ENCODE results near the gene IL12B.
"Not testable (repeated sequence)": the region's sequence is repeated elsewhere in the genome, so short reads cannot be mapped to it uniquely, and the experiment has no call there.

Gene IL12B

DNA sequence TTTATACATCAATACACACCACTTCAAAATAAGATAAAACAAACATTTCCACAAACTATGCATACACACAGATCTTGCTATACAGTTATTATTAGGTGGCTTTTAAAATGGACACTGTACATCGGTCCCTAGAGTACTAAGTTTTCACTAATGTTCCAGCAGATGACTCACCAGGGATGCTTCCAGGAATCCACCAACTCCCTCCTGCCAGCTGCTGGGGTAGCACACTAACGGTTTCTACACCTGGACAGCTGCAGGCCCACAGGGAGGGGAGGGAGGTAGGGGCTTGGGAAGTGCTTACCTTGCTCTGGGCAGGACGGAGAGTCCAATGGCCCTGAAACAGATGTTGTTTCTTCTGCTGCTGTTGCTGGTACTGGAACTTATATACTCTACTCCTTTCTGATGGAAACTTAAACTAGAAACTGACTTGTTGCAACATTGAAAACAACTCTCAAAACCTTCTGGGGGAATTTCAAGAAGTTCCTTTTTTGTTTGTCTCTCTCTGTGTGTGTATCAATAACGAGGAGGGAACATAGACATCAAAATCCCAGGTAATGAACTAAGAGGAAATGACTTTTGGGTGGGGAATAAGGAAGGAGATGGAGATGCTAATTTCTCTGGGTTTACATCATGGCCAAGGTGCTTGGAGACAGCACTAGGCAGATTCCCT is at the start of gene IL12B:
Gene IL12B, minus strand, starts transcription at position 357 of the 670 bp plus-strand sequence. CDS start 3,705 bp downstream, outside the sequence.
- no peak for DNase-seq

DNA sequence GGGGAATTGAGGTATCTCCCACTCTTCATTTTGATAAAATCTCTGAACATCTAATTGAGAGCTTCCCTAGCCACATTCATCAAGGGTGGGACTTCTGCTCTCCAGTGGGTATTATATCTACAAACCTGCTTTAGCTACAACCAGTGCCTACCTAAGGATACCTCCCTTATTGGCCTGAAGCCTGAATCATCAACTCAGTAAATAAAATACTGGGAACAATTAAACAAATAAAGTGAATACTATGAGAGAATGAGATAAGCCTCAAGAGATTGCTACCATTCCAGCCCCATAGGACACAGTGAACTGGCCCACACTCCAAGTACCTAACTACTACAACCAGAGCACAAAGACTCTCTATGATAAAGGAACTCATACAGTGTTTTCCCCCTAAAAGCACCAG is 47.4 kb upstream of the IL12B start:
- DNase-seq: no peak

DNA sequence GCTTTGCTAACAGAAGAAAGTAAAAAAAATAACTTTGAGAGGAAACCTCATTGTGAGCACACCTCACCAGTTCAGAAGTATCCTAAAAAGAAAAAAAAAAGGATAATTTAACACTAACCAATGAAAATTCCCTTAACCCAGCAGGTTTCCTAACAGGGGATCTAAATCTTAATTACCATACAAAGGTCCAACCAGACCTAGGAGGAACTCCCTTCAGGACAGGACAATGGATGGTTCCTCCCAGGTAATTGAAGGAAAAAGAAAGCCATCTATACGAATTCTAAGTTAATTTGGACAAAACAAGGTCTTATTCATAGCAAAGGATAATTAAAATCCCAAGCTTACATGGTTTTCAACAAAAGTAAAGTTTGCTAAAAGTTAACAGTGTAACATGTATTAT is 37.6 kb upstream of the IL12B start:
- not testable (repeated sequence) for DNase-seq

DNA sequence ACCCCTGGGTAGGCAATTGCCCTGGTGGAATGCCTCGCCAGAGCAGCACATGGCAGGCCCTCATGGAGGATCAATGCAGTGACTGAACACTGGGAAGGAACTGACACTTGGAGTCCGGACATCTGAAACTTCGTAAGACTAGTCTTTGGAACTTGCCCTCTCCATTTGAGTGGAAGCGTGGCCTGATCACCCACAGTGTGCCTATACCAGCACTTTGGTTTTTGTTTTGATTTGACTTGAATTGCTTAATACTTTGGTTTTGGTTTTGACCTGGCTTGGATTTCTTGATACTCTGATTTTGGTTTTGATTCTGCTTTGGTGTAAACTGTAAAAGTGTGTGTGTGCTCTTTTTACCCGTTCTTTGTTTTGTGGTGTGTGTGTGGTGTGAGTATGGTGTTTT is 36.5 kb upstream of the IL12B start:
- DNase-seq: not testable (repeated sequence)

DNA sequence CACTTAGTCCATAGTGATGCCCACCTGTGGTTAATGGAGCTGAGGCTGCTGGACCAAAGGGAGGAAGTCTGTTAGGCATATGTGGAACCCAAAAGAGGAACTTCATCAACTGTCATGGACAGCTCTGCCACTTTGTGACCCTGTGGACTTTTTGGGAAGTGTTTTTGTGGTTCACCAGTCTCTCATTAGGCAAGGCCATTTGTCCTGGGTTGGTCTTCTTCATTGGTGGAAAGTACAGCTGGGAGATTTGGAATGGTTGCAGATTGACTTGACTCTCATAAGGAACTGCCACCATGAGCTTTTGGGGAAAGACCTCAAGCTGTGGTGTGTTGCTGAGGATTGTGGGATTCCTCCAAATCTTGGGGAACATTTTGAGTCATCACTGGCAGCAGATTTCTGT is 31.9 kb upstream of the IL12B start:
- DNase-seq: no peak

DNA sequence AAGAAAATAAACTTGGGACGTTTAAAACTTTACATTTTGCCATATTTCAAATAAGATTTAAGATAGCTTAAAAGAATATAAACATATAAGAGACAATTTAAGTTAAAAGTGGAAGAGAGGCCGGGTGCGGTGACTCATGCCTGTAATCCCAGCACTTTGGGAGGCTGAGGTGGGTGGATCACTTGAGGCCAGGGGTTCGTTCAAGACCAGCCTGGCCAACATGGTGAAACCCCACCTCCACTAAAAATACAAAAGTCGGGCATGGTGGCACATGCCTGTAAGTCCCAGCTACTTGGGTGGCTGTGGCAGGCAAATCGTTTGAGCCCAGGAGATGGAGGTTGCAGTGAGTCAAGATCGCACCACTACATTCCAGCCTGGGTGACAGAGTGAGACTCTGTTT is 29.6 kb upstream of the IL12B start:
- DNase-seq: not testable (repeated sequence)

DNA sequence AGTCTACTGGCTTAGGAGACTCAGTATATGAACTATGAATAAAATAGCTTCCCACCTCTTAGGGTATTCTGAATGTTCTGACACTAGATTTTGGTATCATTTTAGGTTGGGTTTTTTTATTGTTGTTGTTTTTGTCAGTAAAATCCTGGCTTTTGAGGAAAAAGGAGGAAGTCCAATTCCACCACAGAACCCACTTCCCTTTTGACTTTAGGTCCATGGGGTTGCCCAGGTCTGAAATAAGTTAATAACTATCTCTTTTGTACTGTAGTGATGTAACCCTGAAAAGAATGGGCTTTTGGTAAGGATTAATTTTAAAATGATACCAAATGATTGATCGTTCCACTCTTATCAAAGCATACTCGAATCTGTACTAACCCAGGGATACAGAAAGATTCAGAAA is 29.1 kb upstream of the IL12B start:
- DNase-seq: no peak

DNA sequence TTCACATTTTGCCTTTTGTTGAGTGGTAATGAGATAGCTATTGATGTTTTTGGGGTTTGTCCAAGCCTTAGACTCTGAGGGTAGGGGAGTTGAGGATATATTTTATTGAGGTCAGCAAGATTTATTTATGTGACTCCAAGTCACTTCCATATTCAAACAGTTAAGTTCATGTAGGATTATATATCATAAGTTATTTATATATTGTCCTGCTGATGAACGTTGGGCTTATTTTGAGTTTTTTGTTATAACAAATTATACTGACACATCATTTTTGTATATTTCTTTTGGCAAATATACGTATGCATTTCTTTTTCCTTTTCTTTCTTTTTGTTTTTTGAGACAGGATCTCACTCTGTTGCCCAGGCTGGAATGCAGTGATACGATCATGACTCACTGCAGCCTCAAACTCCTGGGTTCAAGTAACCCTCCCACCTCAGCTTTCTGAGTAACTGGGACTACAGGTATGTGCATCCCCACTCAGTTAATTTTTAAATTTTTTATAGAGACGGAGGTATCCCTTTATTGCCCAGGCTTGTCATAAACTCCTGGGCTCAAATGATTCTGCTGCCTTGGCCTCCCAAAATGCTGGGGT is 23.5 kb upstream of the IL12B start:
- DNase-seq: no peak

DNA sequence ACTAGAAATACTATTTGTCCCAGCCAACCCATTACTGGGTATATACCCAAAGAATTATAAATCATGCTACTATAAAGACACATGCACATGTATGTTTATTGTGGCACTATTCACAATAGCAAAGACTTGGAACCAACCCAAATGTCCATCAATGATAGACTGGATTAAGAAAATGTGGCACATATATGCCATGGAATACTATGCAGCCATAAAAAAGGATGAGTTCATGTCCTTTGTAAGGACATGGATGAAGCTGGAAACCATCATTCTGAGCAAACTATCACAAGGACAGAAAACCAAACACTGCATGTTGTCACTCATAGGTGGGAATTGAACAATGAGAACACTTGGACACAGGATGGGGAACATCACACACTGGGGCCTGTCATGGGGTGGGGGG is 20.4 kb upstream of the IL12B start:
- not testable (repeated sequence) for DNase-seq

DNA sequence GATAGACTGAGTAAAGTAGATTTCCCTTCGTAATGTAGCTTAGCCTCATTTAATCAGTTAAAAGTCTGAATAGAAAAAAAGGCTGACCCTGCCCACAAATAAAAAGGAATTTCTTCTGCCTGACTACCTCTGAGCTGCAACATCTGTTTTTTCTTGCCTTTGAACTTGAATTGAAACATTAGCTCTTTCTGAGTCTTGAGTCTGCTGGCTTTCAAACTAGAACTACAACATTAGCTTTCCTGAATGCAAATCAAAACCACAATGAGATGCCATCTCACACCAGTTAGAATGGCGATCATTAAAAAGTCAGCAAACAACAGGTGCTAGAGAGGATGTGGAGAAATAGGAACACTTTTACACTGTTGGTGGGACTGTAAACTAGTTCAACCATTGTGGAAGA is 19.9 kb upstream of the IL12B start:
- DNase-seq: not testable (repeated sequence)

DNA sequence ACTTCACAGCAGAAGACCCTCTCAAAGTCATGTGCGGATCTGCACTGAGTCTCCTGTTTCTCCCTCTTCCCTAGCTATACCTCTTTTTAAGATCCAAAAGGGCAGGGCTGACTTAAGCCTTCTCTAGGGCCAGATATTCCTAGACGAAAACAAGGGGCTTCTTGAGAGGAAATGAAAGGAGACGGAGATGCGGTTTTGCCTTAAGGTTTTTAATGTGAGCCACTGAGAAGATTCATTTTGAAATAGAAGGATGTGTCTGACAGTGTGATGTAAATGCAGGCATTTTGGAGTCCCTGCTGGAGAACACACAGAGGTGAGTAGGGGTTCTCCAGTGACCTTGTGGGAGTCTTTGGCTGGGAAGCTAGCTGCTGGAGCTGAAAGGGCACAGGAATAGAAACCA is 15.6 kb upstream of the IL12B start:
- DNase-seq: no peak

DNA sequence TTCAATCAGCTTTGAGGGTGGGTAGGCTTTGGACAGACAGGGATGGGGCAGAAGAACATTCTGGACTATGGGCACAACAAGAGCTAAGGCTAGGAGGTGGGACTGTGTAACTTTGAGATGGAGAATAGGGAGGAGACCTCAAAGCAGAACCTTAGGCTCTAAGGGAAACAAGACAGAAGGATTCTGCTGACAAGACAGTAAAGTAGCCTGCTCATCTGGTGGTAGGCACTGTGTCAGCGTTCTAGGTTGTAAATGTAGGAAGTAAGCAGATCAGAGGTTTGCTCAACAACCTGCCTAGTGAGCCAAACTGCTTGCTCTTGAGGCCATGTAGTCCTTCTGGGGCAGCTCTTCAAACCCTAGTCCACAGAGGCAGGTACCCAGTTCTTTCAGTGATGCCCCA is 15.0 kb upstream of the IL12B start:
- DNase-seq: no peak

DNA sequence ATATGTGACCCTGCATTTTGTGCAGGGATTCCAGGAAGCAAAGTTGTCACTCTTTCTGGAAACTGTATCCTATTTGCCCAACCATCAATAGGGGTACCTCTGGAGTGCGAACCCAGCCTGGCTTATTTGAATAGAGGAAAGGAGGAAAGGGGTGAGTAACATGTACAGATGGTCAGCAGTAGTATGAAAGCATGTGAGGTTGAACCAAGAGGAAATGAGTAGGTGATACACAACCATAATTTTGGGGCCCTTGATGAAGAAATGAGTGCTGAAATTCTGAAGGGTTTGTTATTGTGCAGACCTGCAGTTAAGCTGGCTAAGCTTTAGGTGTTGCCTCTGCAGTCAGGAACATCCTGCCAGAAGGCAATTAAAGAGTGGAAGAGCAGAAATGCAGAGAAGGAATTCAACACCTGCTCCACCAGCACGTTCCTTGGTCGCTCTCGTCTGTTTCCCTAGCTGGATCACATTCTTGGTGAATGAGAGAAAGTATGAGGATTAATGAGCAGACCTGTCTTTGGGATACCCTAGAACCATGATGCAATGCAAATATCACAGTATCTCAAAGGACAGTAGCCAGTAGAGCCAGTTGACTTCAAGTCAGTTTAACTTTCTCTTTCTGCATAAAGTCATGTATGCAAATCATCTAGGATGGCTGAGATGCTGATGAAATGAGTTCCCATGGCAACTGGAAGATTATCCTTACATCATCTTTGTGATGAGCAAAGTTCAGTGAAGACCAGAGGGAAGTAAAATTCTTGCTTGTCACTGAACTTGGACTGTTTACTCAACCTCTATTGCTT is 13.2 kb upstream of the IL12B start:
- no peak for DNase-seq

DNA sequence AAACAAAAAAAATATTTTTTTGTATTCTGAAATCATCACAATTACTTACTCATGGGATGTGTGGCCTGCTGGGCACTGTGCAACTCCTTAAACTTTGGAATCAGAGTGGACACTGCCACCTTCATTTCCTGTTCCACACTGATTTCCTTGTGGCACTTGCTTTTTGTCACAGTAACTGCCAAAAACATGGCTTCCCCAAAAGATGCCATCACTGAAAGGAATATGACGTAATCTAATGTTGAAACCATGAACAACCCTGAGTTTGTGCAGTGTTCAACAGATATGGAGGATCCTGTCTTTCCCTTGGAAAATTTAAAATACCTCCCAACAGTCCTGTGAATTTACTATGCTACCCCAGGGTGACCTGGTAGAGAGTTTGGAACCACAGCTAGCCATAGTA is 12.6 kb upstream of the IL12B start:
- DNase-seq: no peak

DNA sequence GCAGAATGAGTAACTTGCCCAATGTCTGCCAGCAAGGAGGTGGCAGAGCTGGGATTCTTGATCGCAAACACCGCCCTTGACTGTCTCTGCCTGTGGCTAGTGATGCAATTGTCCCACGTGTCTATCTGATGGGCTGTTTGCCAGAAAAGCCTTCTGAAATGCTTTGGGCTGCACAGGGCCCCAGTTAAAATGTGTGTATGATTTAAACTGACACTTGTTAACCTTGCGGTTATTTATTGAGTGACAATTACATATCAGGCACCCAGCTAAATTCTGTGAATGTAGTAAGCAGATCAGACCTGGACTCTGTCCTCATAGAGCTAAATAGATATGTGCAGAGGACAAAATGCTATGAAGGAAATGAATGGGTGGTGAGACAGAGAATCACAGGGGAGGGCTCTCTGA is 11.6 kb upstream of the IL12B start:
- DNase-seq: peak in 1 of 2 experiments; percentile 52

DNA sequence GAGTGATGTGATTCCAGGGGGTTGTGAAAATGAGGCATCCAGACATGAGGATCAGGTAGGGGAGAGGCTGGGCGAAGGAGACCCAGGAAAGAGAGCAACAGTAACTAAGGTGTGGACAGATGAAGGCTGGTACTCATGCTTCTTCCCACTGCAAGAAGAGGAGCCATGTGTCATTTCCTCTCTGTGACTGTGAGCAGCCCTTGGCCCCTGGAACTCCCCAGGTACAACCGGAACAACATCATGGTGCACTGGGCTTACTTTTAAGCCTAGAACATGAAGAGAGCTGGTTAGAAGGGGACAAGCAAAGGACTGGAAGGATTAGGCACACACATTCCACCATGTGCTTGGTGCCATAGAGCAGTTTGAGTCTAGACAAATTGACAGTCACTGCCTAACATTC is 10.9 kb upstream of the IL12B start:
- DNase-seq: no peak

DNA sequence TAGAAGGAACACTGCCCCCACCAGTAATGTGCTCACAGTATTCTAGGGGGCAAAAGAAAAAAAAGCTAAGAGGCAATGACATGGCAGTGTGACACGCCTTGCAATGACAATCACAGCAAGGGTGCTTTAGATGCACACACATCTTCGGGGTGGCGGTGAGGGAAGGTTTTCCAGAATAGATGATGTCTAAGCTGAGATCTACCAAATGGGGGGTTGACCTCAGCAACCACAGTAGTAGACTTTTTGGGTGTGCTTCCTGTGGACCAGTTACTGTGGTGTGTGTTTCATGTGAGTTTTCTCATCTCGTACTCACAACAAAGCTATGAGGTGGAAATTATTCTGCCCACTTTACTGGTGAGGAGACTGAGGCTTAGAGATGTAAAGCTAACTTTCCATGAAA is 10.2 kb upstream of the IL12B start:
- DNase-seq: no peak

DNA sequence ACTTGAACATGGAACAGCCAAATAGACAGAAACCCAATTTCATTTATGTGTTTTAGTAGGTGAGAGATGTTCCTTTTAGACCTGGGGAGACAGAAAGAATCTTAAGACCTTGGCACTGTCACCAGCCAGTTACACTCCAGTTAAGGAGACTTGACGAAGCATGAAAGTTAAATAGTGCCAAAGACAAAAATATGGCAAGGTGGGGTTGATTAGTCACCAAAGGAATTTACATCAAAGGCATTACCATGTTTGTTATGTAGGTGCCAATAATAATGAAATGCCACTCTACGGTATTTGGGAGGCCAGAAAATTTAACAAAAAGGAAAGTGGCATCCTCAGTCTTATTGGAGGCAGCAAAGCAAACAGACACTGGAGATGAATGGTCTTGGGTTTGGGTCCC is 9.2 kb upstream of the IL12B start:
- DNase-seq: no peak

DNA sequence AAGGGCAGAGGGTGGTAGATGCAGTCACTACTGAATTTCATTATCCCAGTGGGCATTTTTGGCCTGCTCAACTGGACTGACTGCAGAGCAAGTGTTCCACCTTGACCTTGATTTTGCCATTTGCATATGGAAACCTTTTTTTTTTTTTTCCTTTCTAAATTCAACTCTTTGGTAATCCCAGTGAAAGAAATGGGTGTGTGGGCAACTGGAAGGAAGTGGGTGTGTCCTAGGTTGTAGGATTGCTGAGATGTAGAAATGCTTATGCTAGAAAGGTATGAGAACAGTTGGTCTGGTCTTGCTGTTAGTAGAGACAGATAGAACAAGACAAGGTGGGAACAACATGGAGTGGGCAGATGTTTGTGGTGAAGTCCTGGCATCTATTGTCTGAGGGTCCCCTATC is 7.8 kb upstream of the IL12B start:
- DNase-seq: no peak

DNA sequence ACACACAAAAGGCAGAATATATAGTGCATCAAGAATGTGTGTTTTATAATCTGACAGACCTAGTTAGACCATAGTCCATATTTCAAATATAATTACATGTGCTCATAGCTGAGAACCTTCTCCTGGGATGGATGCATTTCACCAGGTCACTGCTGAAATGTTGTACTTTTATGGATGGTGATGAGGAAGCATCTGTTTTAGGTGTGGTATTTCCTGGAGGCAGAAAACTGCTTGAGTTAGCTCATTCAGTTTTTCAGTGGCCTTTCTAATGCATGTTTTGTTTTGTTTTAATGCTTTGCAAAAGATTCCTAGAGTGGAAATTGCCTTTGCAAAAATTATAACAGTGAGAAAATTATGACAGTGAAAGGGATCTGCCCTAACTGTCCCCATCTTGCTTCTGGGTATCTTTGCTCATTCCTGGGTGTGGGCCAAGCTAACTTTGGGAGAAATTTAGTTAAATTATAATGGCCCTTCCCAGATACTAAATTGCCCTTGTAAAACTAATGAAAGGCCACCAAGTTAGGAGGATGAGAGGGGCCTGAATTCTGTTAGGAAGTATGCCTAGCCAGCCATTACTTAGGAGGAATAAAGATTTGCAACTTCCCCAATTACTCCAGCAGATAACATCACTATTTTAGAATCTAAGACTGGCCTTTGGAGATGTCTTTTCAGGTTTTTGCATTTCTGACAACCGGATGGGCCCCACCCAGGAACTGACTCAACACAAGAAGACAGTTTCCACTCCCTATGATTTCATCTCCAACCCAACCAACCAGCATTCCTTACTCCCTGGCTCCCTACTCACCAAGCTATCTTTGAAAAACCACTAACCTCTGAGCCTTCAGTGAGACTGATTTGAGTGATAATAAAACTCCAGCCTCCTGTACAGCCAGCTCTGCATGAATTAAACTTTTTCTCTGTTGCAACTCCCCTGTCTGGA is 7.0 kb upstream of the IL12B start:
- peak in 1 of 2 experiments; percentile 39 for DNase-seq

DNA sequence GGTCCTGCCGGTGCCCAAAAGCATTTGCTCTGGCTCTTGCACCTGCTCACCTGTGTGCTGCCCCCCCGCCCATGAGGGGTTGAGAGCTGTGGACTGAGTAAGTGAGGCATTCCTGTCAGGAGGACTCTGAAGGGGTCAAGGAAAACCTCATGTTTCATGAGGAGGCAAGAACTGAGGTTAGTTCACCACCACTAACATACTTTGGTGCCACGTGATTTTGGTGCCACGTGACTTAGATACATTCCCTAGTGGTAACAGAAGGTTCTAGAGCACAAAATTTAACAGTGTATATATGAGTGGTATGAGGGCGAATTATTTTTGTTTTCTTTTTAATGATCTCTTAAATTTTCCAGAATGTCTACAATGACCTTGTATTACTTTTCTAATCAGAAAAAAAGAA is 6.3 kb upstream of the IL12B start:
- DNase-seq: no peak

DNA sequence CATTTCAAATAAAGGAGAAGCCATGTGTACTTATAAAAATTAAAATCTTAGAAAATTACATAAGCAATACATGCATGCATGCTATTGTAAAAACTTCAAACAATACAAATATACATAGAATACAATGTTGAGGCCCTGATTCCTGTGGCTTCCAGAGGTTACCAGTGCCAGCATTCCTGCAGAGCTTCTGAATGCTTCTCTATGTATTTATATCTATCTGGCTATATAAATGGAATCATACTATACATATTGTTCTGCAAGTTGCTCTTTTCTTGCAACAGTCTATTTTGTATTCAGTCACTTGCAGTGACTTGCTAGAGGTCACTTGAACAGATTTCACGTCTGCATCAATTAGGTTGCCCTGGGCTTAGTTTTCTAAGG is 3.2 kb upstream of the IL12B start:
- no peak for DNase-seq
